Liver (tissue), 9 donors: ENCODE data around the gene BOLL. TPM values are rescaled to one million over a fixed set of nuclear protein-coding genes. Genes with fewer than 3 reads are reported as not detected.

ENCODE experiments used
- DNase-seq: peaks from one replicate; pipeline ENCODE4 v3.0.0-alpha.2; 2017; ENCODE audit warnings: low spot score
- H3K27ac ChIP-seq, 2 donors: one replicate each; pipeline ENCODE4 v1.7.0; 2013; ENCODE audit warnings: inconsistent platforms in 2 of 2, low read length in 2 of 2, control low read depth in 1 of 2, low read depth in 1 of 2, mild to moderate bottlenecking in 1 of 2
- H3K27me3 ChIP-seq, 4 donors: one replicate each; pipeline versions ENCODE4 v1.6.1 to v1.7.0; 2013; ENCODE audit warnings: low read length in 3 of 4, inconsistent platforms in 1 of 4, mild to moderate bottlenecking in 1 of 4, moderate library complexity in 1 of 4; ENCODE audit not compliant: control insufficient read depth in 4 of 4, insufficient read depth in 4 of 4
- H3K36me3 ChIP-seq, 4 donors: one replicate each; pipeline versions ENCODE4 v1.6.1 to v1.7.0; 2013; ENCODE audit warnings: low read length in 3 of 4, mild to moderate bottlenecking in 3 of 4, low read depth in 1 of 4, moderate library complexity in 1 of 4; ENCODE audit not compliant: control insufficient read depth in 4 of 4, insufficient read depth in 3 of 4
- H3K4me1 ChIP-seq, 4 donors: one replicate each; pipeline versions ENCODE4 v1.6.1 to v1.7.0; 2013; ENCODE audit warnings: low read length in 3 of 4, mild to moderate bottlenecking in 3 of 4, moderate library complexity in 1 of 4; ENCODE audit not compliant: control insufficient read depth in 4 of 4, insufficient read depth in 4 of 4
- H3K4me3 ChIP-seq, 3 donors: one replicate each; pipeline versions ENCODE4 v1.6.1 to v1.7.0; 2013; ENCODE audit warnings: low read length in 3 of 3, control low read depth in 1 of 3, low read depth in 1 of 3, mild to moderate bottlenecking in 1 of 3
- H3K9ac ChIP-seq, 2 donors: one replicate each; pipeline ENCODE4 v1.7.0; 2013; ENCODE audit warnings: low read length in 2 of 2, mild to moderate bottlenecking in 2 of 2, moderate library complexity in 2 of 2, control low read depth in 1 of 2, low read depth in 1 of 2
- H3K9me3 ChIP-seq, 4 donors: one replicate each; pipeline versions ENCODE4 v1.6.1 to v1.7.0; 2013; ENCODE audit warnings: low read length in 3 of 4; ENCODE audit not compliant: control insufficient read depth in 4 of 4
- ATF3 ChIP-seq: IDR thresholded peaks from 2 replicates; pipeline ENCODE4 v1.6.1; 2016; ENCODE audit warnings: antibody characterized with exemption
- EGR1 ChIP-seq, 2 donors: IDR thresholded peaks; 2 replicates each; pipeline ENCODE4 v1.6.1; 2016 to 2018; ENCODE audit warnings: antibody characterized with exemption in 2 of 2, low read depth in 2 of 2
- FOXA1 ChIP-seq: IDR thresholded peaks from 2 replicates; pipeline ENCODE4 v1.6.1; 2016; ENCODE audit warnings: antibody characterized with exemption
- GABPA ChIP-seq, 2 donors: IDR thresholded peaks in 1 of 2; conservative IDR thresholded peaks in 1 of 2; 2 replicates each; pipeline ENCODE4 v1.6.1; 2016; ENCODE audit warnings: antibody characterized with exemption in 2 of 2, mild to moderate bottlenecking in 1 of 2, moderate library complexity in 1 of 2
- HNF4A ChIP-seq, 2 donors: conservative IDR thresholded peaks; 2 replicates each; pipeline ENCODE4 v1.6.1; 2016; ENCODE audit warnings: antibody characterized with exemption in 2 of 2, mild to moderate bottlenecking in 2 of 2
- HNF4G ChIP-seq: IDR thresholded peaks from 2 replicates; pipeline ENCODE4 v1.6.1; 2016; ENCODE audit warnings: antibody characterized with exemption
- JUND ChIP-seq, 2 donors: IDR thresholded peaks; 2 replicates each; pipeline ENCODE4 v1.6.1; 2016; ENCODE audit warnings: antibody characterized with exemption in 2 of 2
- NR2F2 ChIP-seq: IDR thresholded peaks from 2 replicates; pipeline ENCODE4 v1.6.1; 2016; ENCODE audit warnings: antibody characterized with exemption
- RAD21 ChIP-seq, 2 donors: IDR thresholded peaks; 2 replicates each; pipeline ENCODE4 v1.6.1; 2016; ENCODE audit warnings: antibody characterized with exemption in 2 of 2, mild to moderate bottlenecking in 2 of 2
- REST ChIP-seq: IDR thresholded peaks from 2 replicates; pipeline ENCODE4 v1.6.1; 2016; ENCODE audit warnings: antibody characterized with exemption, mild to moderate bottlenecking
- RXRA ChIP-seq, 2 donors: IDR thresholded peaks; 2 replicates each; pipeline ENCODE4 v1.6.1; 2017 to 2018; ENCODE audit warnings: antibody characterized with exemption in 2 of 2, mild to moderate bottlenecking in 1 of 2
- SP1 ChIP-seq: IDR thresholded peaks from 2 replicates; pipeline ENCODE4 v1.6.1; 2018; ENCODE audit warnings: antibody characterized with exemption, mild to moderate bottlenecking
- YY1 ChIP-seq: IDR thresholded peaks from 2 replicates; pipeline ENCODE4 v1.6.1; 2016; ENCODE audit warnings: antibody characterized with exemption, mild to moderate bottlenecking
- ZBTB33 ChIP-seq: IDR thresholded peaks from 2 replicates; pipeline ENCODE4 v1.6.1; 2016; ENCODE audit warnings: antibody characterized with exemption
- WGBS: extraction: QIAGEN DNeasy Blood & Tissue Kit; methylation state at CpG from one replicate; pipeline ENCODE4 v1.1.7; 2013; 5-methylcytosine and 5-hydroxymethylcytosine counted together
- polyA plus RNA-seq, 2 donors: library from polyadenylated mRNA; stranded (reverse) in 1 of 2; unstranded in 1 of 2; fragments of 200-250 nt in 1 of 2; fragments of >200 nt in 1 of 2; fragmentation: Nextera tagmentation in 1 of 2; extraction: Ambion mirVana in 1 of 2; gene quantifications; one replicate each; pipeline versions ENCODE4 v1.2.1 to v1.2.3, GENCODE V29; 2013 to 2015
- total RNA-seq, 2 donors: library from RNA; depleted of rRNA; stranded (reverse); fragments of >200 nt; gene quantifications; one replicate each; pipeline ENCODE4 v1.2.3, GENCODE V29; 2014
- donor health status: healthy.
- donor health status: healthy.
- donor health status: healthy.
- donor health status: healthy.
- donor health status: healthy.

BOLL gene
- total and polyA plus RNA-seq, 4 donors = not detected

- Histone ChIP-seq H3K27ac (no peak overlapping the region), H3K4me1 (no peaks in the 10 kb centered on the region), H3K4me3 (no peak overlapping the region), H3K9ac (no peak overlapping the region), H3K27me3 (peaks cover 0 to 2% (median 0%) of the 10 kb centered on the region in 4 donors), H3K9me3 (peaks cover 2 to 6% (median 4%) of the 10 kb centered on the region in 4 donors), H3K36me3 (no peaks in the 10 kb centered on the region)
- TF ChIP-seq HNF4G = no peak
- no peak for TF ChIP-seq GABPA (IDR thresholded peaks at IDR 0.05 in 1 of 2, conservative IDR thresholded peaks at IDR 0.05 in 1 of 2)
- no peak for TF ChIP-seq FOXA1
- no peak for TF ChIP-seq RXRA (IDR thresholded peaks at IDR 0.05)
- no peak for TF ChIP-seq EGR1 (IDR thresholded peaks at IDR 0.05; ENCODE audit: low read depth in 2 of 2)
- no peak for TF ChIP-seq HNF4A (conservative IDR thresholded peaks at IDR 0.05)
- WGBS = 79% methylated on average over 11 of the region's 11 CpGs
- DNase-seq = no peak
These were observed 25.4 kb downstream of the BOLL start for GRCh38 chr2:197759625-197760292.

- 70% methylated on average over 4 of the region's 4 CpGs for WGBS
- no peak overlapping the region for H3K4me3 ChIP-seq
- TF ChIP-seq YY1 (no peak), ZBTB33 (no peak), RAD21 (IDR thresholded peaks at IDR 0.05) (no peak), EGR1 (IDR thresholded peaks at IDR 0.05; ENCODE audit: low read depth in 2 of 2) (no peak), NR2F2 (no peak), HNF4G (no peak), FOXA1 (no peak), ATF3 (no peak), GABPA (IDR thresholded peaks at IDR 0.05 in 1 of 2, conservative IDR thresholded peaks at IDR 0.05 in 1 of 2) (no peak), SP1 (no peak), REST (no peak), JUND (IDR thresholded peaks at IDR 0.05) (no peak)
These were observed 26.1 kb downstream of the BOLL start for GRCh38 chr2:197759013-197759412.

More at GRCh38 chr2:197759013-197759412, 26.1 kb downstream of the BOLL start:
- Histone ChIP-seq H3K27me3 (peaks cover 0 to 2% (median 0%) of the 10 kb centered on the region in 4 donors), H3K9me3 (peaks cover 2 to 6% (median 4%) of the 10 kb centered on the region in 4 donors), H3K4me1 (no peaks in the 10 kb centered on the region), H3K36me3 (no peaks in the 10 kb centered on the region), H3K9ac (no peak overlapping the region), H3K27ac (no peak overlapping the region)
- DNase-seq = no peak
